ENCODE data around the gene FIGNL1.
"Not testable (repeated sequence)": the region's sequence is repeated elsewhere in the genome, so short reads cannot be mapped to it uniquely, and the experiment has no call there.

FIGNL1 gene

GRCh38 chr7:50471970-50472369, 21.8 kb upstream of the FIGNL1 start:
- no peak for FAIRE-seq

- FAIRE-seq: no peak
Measured at GRCh38 chr7:50470250-50471163, 20.4 kb upstream of the FIGNL1 start.

- FAIRE-seq: no peak
Measured at GRCh38 chr7:50469181-50469580, 19.0 kb upstream of the FIGNL1 start.

- FAIRE-seq: no peak
Measured at GRCh38 chr7:50467817-50468610, 17.9 kb upstream of the FIGNL1 start.

GRCh38 chr7:50466815-50467585, 16.9 kb upstream of the FIGNL1 start:
- peak; percentile 74 for FAIRE-seq

GRCh38 chr7:50463035-50463434, 12.9 kb upstream of the FIGNL1 start:
- FAIRE-seq: no peak

GRCh38 chr7:50462361-50462760, 12.2 kb upstream of the FIGNL1 start:
- no peak for FAIRE-seq

- no peak for FAIRE-seq
Measured at GRCh38 chr7:50461695-50462094, 11.5 kb upstream of the FIGNL1 start.

- not testable (repeated sequence) for FAIRE-seq
Measured at GRCh38 chr7:50459183-50459582, 9.0 kb upstream of the FIGNL1 start.

- not testable (repeated sequence) for FAIRE-seq
Measured at GRCh38 chr7:50458651-50459050, 8.5 kb upstream of the FIGNL1 start.

GRCh38 chr7:50456371-50457123, 6.4 kb upstream of the FIGNL1 start:
- no peak for FAIRE-seq

- no peak for FAIRE-seq
Measured at GRCh38 chr7:50455658-50456057, 5.5 kb upstream of the FIGNL1 start.

GRCh38 chr7:50454968-50455367, 4.8 kb upstream of the FIGNL1 start:
- FAIRE-seq: no peak

GRCh38 chr7:50450590-50451032, 461 bp upstream of the FIGNL1 start:
- no peak for FAIRE-seq

- FAIRE-seq: no peak
Measured at GRCh38 chr7:50449501-50449880, 659 bp downstream of the FIGNL1 start.

GRCh38 chr7:50448823-50449222, 1.3 kb downstream of the FIGNL1 start:
- no peak for FAIRE-seq

- FAIRE-seq: no peak
Measured at GRCh38 chr7:50446542-50446960, 3.6 kb downstream of the FIGNL1 start.

- FAIRE-seq: no peak
Measured at GRCh38 chr7:50436133-50436806, 13.9 kb downstream of the FIGNL1 start.

GRCh38 chr7:50431722-50432305, 18.3 kb downstream of the FIGNL1 start:
- no peak for FAIRE-seq

GRCh38 chr7:50431316-50431715, 18.8 kb downstream of the FIGNL1 start:
- FAIRE-seq: peak; percentile 9

- FAIRE-seq: no peak
Measured at GRCh38 chr7:50428911-50429310, 21.2 kb downstream of the FIGNL1 start.

All from islet of Langerhans (tissue), 1 donor.